GM12865 (cell line): ENCODE data around the gene ZNG1C.
"Not testable (repeated sequence)": the region's sequence is repeated elsewhere in the genome, so short reads cannot be mapped to it uniquely, and the experiment has no call there.

ENCODE experiments used
- DNase-seq: peaks from one replicate; pipeline ENCODE4 v3.0.0; 2010; ENCODE audit warnings: low read depth
- H3K4me3 ChIP-seq: 2 replicates; pipeline ENCODE4 v1.5.1; 2011; ENCODE audit warnings: mild to moderate bottlenecking, low read depth, low read length, control low read depth

Gene ZNG1C

DNA sequence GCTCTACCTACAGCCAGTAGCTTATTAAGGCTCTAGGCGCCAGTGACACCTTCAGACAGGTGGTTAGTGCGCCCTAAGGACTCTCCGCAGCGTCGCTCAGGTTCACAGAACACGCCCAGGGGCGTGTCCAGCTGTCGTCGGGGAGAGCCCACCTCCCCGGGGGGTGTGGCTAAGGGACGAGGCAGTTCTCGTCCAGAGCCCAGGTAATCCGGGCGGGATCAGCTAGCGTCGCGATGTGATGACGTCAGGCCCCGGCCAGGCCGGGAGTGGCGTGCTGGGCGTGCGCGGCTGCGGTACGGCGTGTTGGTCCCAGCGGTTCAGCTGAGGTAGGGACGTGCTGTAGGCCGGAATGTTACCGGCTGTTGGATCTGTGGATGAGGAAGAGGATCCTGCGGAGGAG lies at the start of gene ZNG1C:
Gene ZNG1C (plus strand): TSS at position 301 of the 400 bp plus-strand sequence. CDS start 49 bp downstream, at position 350.
- H3K4me3 ChIP-seq, DNase-seq: not testable (repeated sequence)

DNA sequence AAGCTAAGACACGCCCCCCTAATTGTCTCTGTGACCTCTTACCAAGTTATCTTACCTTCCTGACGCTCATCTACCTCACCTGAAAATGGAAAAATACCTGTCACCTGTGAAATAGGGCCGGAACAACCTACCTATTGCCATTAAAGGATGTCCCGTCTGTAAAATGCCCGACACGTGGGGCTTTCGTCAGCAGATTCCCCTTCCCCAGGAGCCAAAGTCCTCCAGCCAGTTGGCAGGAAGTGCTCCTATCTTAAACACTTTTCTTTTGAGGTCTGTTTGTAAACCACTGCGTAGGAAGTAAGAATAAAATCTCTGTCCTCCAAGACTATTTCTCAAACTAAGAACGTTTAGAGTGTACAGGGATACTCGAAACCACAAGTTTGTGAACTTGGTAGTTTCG lies 654 bp downstream of the ZNG1C start:
- DNase-seq = not testable (repeated sequence)

DNA sequence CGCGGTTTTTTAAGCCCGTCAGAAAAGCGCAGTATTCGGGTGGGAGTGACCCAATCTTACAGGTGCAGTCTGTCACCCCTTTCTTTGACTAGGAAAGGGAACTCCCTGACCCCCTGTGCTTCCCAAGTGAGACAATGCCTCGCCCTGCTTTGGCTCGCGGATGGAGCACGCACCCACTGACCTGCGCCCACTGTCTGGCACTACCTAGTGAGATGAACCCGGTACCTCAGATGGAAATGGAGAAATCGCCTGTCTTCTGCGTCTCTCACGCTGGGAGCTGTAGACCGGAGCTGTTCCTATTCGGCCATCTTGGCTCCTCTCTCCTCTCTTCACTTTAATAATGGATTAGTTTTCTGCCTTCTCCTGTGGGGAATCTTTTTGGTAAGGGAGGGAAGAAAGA lies 39.3 kb downstream of the ZNG1C start:
- H3K4me3 ChIP-seq, DNase-seq: not testable (repeated sequence)

More for the DNA sequence above, 654 bp downstream of the ZNG1C start:
- not testable (repeated sequence) for H3K4me3 ChIP-seq

DNA sequence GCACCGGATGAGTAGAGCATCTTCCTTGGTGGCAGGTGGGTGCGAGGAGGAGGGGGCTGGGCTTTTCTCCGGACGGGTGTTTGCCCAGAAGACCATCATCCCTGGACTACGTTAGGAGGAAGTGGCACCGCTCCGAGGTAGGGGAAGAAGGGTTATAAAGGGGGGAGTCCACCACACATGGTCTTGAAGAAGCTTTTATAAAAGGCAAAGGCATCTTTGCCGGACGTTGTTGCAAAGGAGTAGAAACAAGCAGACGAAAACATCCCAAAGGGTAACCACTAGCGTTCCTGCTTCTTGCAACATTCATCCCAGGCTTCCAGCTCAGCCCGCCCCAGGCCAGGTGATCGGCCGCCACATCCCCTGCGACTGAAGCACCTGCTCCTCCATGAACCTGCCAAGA lies 60.8 kb downstream of the ZNG1C start, which contains the start of gene FOXD4L3:
Gene FOXD4L3 (plus strand): TSS at position 301 of the 400 bp plus-strand sequence. CDS start 85 bp downstream, at position 386.
- DNase-seq, H3K4me3 ChIP-seq: not testable (repeated sequence)

DNA sequence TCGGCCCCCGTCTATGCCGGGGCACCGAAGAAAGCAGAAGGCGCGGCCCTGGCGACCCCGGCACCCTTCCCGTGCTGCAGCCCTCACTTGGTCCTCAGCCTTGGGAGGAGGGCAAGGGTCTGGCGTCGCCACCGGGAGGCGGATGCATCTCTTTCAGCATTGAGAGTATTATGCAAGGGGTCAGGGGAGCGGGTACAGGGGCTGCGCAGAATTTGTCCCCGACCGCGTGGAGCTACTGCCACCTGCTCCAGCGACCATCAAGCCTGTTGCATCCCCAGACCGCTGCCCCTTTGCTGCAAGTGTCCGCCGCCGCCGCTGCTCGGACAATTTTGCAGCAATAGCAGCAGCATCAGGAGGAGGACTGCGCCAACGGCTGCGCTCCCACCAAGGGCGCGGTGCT lies 62.0 kb downstream of the ZNG1C start:
- not testable (repeated sequence) for H3K4me3 ChIP-seq, DNase-seq

DNA sequence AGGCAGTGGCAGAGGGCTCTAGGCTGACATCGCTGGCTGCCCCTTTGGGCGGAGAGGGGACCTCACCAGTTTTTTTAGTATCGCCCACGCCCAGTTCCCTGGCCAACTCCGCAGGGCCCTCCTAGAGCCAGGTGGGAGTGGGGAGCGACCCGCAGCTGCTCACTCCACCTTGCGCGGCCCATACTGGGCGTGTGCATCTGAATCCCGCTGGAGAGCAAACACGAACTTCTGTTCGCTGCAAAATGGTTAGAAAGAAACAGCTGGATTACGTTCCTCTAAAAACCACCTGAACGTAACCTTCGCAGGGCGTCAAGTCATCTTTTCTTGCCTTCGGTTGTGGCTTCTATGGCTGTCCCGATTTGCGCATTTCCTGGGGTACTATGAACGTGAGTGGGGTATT lies 62.4 kb downstream of the ZNG1C start:
- H3K4me3 ChIP-seq, DNase-seq: not testable (repeated sequence)

DNA sequence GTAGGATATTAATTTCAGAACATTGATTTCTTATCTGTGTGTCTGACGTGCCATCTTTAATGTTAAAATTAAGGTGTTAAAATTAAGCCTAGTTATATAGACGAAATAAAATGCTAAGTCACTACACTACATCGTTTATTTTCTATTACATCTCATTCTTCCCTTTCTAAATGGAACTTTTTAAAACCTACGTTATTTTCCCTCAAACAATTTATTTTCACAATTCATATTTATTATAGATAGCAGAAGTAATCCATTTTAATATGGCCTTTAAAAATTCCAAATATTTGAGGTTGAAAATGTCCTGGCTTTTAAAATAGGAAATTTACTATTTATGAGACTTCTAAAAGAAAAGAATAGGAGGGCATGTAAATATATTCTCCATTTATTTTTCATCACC lies 63.0 kb downstream of the ZNG1C start:
- DNase-seq = not testable (repeated sequence)

DNA sequence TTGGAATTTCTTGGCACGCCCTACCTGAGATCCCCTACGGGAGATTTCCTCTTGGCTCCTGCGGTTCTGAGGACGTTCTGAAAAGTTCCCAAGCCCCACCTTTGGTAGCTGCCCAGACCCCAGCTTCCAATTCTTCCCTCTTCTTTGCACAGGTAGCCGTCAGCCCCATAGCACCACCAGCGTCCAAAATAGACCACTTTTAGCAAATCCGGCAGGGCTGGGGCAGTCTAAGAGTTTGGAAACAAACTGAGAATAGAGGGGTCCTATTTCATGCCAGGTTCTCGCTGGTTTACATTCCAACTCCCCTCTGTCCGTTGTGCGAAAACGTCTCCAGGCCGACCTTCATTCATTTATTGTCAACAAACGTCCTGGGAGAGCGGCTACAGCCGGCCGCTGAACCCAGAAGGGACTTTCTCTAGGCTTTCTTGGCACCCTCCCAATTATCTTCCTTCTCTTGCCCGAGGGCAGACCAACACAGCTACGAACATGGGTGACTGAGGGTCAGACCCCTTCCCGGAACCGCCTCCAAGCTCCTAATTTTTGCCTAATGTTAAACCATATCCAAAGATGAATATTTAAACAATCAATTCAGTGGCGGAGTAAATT lies 64.0 kb downstream of the ZNG1C start:
- H3K4me3 ChIP-seq, DNase-seq: not testable (repeated sequence)

More for the DNA sequence above, 63.0 kb downstream of the ZNG1C start:
- not testable (repeated sequence) for H3K4me3 ChIP-seq

DNA sequence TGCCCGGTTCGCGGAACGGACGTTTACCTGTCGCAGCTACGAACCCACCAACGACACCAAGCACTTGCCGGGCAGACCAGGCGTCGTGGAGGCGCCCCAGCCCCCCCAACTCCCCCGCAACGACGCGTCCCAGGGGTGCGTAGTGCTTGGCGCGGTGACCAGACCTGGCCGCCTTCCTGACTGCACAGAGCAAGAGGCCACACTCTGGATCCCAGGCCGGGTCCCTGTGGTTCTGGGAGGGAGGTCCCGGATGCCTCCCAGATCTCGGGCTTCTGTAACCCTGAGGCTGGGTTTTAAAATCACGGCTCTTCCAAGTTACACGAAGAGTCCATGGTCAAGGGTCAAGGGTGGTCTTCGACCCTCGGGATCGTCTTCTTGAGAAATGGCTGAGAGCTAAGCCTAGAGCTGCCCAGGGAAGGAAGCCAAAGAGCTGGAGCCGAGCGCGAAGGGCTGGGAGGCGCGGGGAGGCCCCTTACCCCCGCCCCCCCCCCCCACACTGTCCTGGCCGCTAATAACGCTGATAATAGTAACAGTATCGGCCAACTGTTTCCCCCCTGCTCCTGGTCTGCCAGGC lies 64.7 kb downstream of the ZNG1C start:
- not testable (repeated sequence) for DNase-seq, H3K4me3 ChIP-seq

DNA sequence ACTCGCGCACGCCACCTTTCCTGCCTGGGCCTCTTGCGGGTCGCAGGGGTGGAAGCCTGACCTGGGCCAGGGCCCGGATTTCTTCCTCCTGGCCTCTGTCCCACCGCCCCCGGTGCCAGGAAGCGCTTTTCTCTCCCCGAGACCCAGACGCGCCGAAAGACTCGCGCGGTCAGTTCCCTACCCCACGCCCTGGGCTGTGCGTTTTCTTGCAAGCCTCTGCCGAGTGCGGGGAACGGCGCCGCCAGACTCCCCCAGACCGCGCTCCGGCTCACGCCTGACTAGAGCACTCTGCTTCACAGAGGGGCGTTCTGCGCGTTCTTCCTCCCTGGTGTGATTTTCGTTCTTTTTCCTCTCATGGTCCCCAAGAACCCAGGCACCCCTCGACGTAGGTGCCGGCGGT lies 65.3 kb downstream of the ZNG1C start:
- DNase-seq, H3K4me3 ChIP-seq: not testable (repeated sequence)

DNA sequence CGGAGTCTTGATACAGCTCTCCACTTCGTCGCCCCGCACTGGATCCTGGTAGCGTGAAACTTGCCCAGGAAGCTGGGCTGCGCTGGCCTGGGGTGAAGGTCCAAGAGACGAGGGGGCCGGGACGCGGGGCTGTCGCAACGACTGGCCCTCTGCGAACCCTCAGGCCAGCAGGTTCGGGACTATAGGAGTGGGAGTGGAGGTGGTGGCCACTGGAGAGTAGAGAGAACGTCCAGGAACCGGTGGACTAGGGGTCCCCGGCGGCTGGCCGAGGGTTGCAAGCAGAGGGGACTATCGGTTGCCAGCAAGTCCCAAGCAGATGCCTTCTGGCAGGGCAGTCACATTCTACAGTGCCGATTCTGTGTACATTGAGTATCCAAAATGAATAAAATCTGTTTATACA lies 65.9 kb downstream of the ZNG1C start:
- H3K4me3 ChIP-seq, DNase-seq: not testable (repeated sequence)

DNA sequence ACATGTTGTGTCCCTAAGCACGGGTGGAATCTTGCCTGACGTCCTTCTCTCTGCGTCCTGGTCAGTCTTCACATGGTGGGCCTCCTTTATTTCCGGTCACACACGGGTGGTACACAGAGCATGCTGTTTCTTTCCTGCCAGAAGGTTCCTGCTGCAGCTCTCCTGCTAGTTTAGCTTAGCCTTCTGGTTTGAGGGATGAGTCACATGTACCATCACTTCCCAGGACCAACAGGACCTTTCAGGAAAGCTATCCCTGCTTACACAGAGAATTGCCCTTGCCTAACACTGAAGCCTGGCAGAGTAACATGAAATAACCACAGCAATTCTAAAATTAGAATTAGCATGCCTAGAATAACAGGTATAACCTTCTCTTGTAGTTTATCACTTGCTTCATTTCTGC lies 69.4 kb downstream of the ZNG1C start:
- not testable (repeated sequence) for DNase-seq, H3K4me3 ChIP-seq

DNA sequence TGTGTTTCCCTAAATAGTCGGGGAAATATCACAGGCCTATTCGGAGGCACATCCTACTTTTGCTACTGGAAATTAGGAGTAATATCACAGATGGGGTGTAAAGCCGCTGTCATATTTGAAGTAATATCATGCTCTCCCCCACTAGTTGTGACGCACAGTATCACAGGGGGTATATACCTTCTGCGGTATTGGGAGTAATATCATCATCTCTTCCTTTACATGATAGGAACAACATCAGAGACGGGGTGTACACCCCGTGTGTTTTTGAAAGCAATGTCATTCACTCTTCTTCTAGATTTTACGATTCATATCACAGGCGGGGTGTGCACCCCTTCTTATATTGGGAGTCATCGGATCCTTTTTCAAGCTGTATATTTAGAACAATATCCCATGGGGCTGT lies 76.4 kb downstream of the ZNG1C start:
- H3K4me3 ChIP-seq, DNase-seq: not testable (repeated sequence)

DNA sequence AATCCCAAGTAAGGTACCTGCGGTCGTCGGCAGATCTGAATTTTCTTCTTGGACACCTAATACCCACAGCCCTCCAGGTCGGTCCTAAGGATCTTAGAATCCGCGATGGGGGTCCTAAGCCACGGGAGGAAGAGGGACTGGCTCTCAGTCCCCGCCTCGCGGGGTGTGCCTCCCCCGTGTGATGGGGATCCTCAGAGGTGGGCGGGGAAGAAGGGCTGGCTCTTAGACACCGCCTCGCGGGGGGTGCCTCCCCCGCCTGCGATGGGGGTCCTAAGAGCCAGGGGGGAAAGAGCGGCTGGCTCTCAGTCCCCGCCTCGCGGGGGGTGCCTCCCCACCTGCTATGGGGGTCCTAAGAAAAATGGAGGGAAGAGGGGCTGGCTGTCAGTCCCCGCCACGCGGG lies 82.0 kb downstream of the ZNG1C start:
- not testable (repeated sequence) for H3K4me3 ChIP-seq, DNase-seq

DNA sequence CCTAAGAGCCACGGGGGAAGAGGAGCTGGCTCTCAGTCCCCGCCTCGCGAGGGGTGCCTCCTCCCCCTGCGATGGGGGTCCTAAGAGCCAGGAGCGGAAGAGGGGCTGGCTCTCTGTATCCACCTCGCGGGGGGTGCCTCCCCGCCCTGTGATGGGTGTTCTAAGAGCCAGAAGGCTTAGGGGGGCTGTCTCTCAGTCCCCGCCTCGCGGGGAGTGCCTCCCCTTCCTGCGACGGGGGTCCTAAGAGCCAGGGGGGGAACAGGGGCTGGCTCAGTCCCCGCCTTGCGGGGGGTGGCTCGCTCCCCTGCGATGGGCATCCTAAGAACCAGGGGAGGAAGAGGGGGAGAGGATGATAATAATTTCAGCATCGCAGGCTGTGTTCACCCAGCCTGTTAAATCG lies 82.7 kb downstream of the ZNG1C start:
- not testable (repeated sequence) for DNase-seq, H3K4me3 ChIP-seq

DNA sequence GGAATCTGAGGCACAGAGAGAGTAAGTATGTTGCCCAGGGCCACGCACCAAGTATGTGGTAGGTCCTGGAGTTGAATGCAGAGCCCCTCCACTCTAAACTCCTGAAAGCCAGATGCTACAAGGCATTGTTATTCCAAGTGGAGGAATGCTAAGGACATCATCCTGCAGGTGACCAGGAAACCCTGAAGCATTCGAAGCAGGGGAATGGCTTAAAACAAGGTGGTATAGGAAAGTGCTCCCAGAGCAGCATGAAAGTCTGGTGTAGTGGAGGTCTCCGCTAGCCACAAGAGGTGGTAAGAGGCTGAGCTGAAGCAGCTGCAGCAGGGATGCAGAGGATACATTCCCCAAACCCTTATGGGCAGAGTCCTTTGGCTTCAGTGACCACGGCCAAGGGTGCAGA lies 87.3 kb downstream of the ZNG1C start:
- H3K4me3 ChIP-seq = not testable (repeated sequence)

DNA sequence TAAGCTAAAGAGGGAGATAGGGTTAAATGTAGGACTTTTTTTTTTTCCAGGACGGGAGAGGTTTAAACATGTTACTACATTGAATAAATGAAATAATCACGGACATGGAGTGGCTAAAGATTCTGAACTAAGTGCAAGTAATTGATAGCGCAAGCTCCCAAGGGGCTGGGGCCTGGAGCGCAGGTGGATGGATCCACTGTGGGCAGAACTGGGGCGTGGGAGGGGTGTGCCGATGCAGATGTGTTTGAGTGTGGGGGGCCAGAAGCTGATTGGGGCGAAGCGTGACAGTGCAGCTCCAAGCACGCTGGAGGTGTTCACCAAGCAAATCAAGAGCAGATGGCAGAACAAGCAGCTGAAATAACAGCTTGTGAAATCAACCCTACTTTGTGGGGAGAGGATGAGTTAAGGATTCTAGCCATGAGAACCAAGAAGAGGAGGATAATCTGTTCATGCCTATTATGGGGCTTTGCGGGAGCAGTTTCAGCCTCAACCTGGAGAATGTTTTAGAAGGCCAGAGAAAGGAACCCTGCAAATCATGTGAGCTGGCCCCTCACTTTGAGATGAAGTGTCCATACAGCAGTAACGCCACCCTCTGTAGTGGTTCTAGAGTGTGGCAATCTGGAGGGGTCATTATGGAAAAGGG lies 88.9 kb downstream of the ZNG1C start:
- not testable (repeated sequence) for DNase-seq

More for the DNA sequence above, 87.3 kb downstream of the ZNG1C start:
- not testable (repeated sequence) for DNase-seq

DNA sequence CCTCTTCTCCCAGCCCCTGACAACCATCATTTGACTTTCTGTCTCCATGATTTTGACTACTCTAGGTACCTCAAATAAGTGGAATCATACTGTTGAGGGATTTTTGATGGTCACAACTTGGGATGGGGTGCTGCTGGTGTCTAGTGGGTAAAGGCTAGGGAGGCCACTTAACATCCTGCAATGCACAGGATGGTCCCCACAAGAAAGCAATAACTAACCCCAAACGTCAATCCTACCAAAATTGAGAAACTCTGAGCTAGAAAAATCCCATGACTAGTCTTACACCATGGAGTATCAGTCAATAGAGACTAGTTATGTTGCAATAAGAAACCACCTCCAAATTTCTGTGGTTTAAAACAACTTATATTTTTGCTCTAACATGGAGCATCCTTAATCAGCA lies 90.3 kb downstream of the ZNG1C start:
- not testable (repeated sequence) for DNase-seq

More for the DNA sequence above, 88.9 kb downstream of the ZNG1C start:
- not testable (repeated sequence) for H3K4me3 ChIP-seq

DNA sequence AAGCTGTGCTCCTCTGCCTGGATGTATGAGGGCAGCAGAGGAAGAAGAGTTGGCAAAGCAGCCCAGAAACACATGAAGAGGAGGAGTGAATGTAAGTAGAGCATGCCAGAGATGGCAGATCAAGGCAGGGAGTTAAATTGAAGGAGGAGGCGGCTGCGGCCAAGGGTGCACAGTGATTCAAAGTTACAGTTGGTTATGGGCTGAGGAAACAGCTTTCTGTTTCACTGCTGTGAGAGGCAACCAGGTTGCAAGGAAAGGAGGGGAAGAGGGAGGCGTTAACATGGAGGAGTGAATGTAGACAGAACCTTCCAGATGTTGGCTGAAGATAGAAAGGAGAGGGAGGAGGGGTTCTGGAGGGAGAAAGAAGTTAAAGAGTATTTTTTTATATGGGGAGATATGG lies 94.2 kb downstream of the ZNG1C start:
- not testable (repeated sequence) for DNase-seq, H3K4me3 ChIP-seq

More for the DNA sequence above, 90.3 kb downstream of the ZNG1C start:
- not testable (repeated sequence) for H3K4me3 ChIP-seq
